OCI-LY3 (cell line): Measurements from ENCODE around the gene PTPRN.

Experiments
- H2AFZ ChIP-seq: fragments of 200-600, 300-600 bp; shearing (Covaris generic); 2 replicates; pipeline ENCODE4 v1.6.0; 2014; ENCODE audit warnings: antibody characterized with exemption, low read depth, low read length
- H3K27ac ChIP-seq: fragments of 200-600, 300-600 bp; sonication (generic); 2 replicates; pipeline ENCODE4 v1.5.1; 2014; ENCODE audit warnings: mild to moderate bottlenecking, low read length, moderate library complexity, mixed read lengths
- H3K27me3 ChIP-seq: fragments of 200-600, 300-600 bp; sonication (generic); 2 replicates; pipeline ENCODE4 v1.6.1; 2014; ENCODE audit warnings: low read depth, low read length, mixed read lengths
- H3K36me3 ChIP-seq: fragments of 200-600, 300-600 bp; sonication (generic); replicated peaks from 2 replicates; pipeline ENCODE3; 2014; ENCODE audit warnings: low read depth, low read length, mixed read lengths
- H3K4me1 ChIP-seq: fragments of 300-600, 200-600 bp; sonication (generic); 2 replicates; pipeline ENCODE4 v1.6.1; 2014; ENCODE audit warnings: low read length, mixed read lengths
- H3K4me2 ChIP-seq: fragments of 200-600, 300-600 bp; sonication (generic); 2 replicates; pipeline ENCODE4 v1.6.1; 2014; ENCODE audit warnings: low read length, mixed read lengths
- H3K4me3 ChIP-seq: fragments of 300-600, 200-600 bp; sonication (generic); 2 replicates; pipeline ENCODE4 v1.5.1; 2014; ENCODE audit warnings: antibody characterized with exemption, mild to moderate bottlenecking, low read length, moderate library complexity
- H3K79me2 ChIP-seq: fragments of 300-600, 200-600 bp; shearing (Covaris generic); 2 replicates; pipeline ENCODE4 v1.6.1; 2014; ENCODE audit warnings: mild to moderate bottlenecking, low read length, mixed read lengths
- H3K9ac ChIP-seq: fragments of 300-600, 200-600 bp; shearing (Covaris generic); 2 replicates; pipeline ENCODE4 v1.6.0; 2014; ENCODE audit warnings: mild to moderate bottlenecking, low read length, moderate library complexity
- H3K9me3 ChIP-seq: fragments of 200-600, 300-600 bp; shearing (Covaris generic); 2 replicates; pipeline ENCODE4 v1.6.1; 2014; ENCODE audit warnings: low read length, mixed read lengths; ENCODE audit not compliant: insufficient read depth
- H4K20me1 ChIP-seq: fragments of 200-600, 300-600 bp; sonication (generic); 2 replicates; pipeline ENCODE4 v1.6.1; 2016; ENCODE audit warnings: low read length, mixed read lengths; ENCODE audit not compliant: insufficient read depth
- EZH2phosphoT487 ChIP-seq: fragments of 200-600 bp; shearing (Covaris generic); IDR thresholded peaks from 2 replicates; pipeline ENCODE4 v1.6.1; 2018; ENCODE audit warnings: antibody characterized with exemption, mixed run types, low read depth
- TF ChIP-seq, protein P1 (sequence below): fragments of 200-600, 300-600 bp; sonication (generic); IDR thresholded peaks from 2 replicates; pipeline ENCODE4 v1.5.1; 2014; ENCODE audit warnings: antibody characterized with exemption, low read length, low read depth

Gene PTPRN

GRCh38 chr2:219296142-219296541, 13.1 kb downstream of the PTPRN start:
- no peak overlapping the region for H3K9ac ChIP-seq
- peaks cover 24% of the 10 kb centered on the region for H3K27me3 ChIP-seq
- no peak for TF ChIP-seq EZH2phosphoT487
- no peak overlapping the region for H3K4me2 ChIP-seq
- peaks cover 10% of the 10 kb centered on the region for H3K4me1 ChIP-seq
- no peaks in the 10 kb centered on the region for H3K36me3 ChIP-seq
- H3K27ac ChIP-seq = no peak overlapping the region
- H4K20me1 ChIP-seq = no peaks in the 10 kb centered on the region
- no peak overlapping the region for H3K4me3 ChIP-seq
- no peaks in the 10 kb centered on the region for H3K9me3 ChIP-seq
- no peaks in the 10 kb centered on the region for H3K79me2 ChIP-seq
- no peak overlapping the region for H2AFZ ChIP-seq

- TF ChIP-seq, protein P1, sequence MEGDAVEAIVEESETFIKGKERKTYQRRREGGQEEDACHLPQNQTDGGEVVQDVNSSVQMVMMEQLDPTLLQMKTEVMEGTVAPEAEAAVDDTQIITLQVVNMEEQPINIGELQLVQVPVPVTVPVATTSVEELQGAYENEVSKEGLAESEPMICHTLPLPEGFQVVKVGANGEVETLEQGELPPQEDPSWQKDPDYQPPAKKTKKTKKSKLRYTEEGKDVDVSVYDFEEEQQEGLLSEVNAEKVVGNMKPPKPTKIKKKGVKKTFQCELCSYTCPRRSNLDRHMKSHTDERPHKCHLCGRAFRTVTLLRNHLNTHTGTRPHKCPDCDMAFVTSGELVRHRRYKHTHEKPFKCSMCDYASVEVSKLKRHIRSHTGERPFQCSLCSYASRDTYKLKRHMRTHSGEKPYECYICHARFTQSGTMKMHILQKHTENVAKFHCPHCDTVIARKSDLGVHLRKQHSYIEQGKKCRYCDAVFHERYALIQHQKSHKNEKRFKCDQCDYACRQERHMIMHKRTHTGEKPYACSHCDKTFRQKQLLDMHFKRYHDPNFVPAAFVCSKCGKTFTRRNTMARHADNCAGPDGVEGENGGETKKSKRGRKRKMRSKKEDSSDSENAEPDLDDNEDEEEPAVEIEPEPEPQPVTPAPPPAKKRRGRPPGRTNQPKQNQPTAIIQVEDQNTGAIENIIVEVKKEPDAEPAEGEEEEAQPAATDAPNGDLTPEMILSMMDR = peak; percentile 82
- TF ChIP-seq EZH2phosphoT487 = no peak
- Histone ChIP-seq H3K4me2 (peak overlapping the region; percentile 92), H3K4me1 (peaks cover 10% of the 10 kb centered on the region), H3K79me2 (no peaks in the 10 kb centered on the region), H4K20me1 (no peaks in the 10 kb centered on the region), H3K4me3 (peak overlapping the region; percentile 88), H3K9ac (peak overlapping the region; percentile 74), H3K9me3 (no peaks in the 10 kb centered on the region), H3K27me3 (peaks cover 9% of the 10 kb centered on the region; the same call in 1 of the 2 replicates), H3K36me3 (no peaks in the 10 kb centered on the region), H3K27ac (no peak overlapping the region), H2AFZ (peak overlapping the region; percentile 98)
Observed at GRCh38 chr2:219294356-219295351, 14.5 kb downstream of the PTPRN start.

- Histone ChIP-seq H3K4me1 (peaks cover 6% of the 10 kb centered on the region), H3K27me3 (0 out of 2 replicates have a peak, but pooled peaks cover 4% of the 10 kb centered on the region), H4K20me1 (no peaks in the 10 kb centered on the region), H2AFZ (no peak overlapping the region), H3K27ac (no peak overlapping the region), H3K79me2 (no peaks in the 10 kb centered on the region), H3K9me3 (no peaks in the 10 kb centered on the region), H3K36me3 (no peaks in the 10 kb centered on the region), H3K4me2 (peak overlapping the region; percentile 91), H3K4me3 (peak overlapping the region; percentile 88), H3K9ac (no peak overlapping the region)
- TF ChIP-seq EZH2phosphoT487 = no peak
- TF ChIP-seq, protein P1 = no peak
Observed at GRCh38 chr2:219293736-219294231, 15.4 kb downstream of the PTPRN start.

GRCh38 chr2:219292616-219293015, 16.6 kb downstream of the PTPRN start:
- H3K27ac ChIP-seq = no peak overlapping the region

More at GRCh38 chr2:219292616-219293015, 16.6 kb downstream of the PTPRN start:
- Histone ChIP-seq H3K9ac (no peak overlapping the region), H3K36me3 (no peaks in the 10 kb centered on the region), H4K20me1 (no peaks in the 10 kb centered on the region), H3K4me1 (peaks cover 6% of the 10 kb centered on the region; the same call in 1 of the 2 replicates), H3K4me2 (no peak overlapping the region), H3K27me3 (0 out of 2 replicates have a peak, but pooled peaks cover 4% of the 10 kb centered on the region), H3K79me2 (no peaks in the 10 kb centered on the region), H3K9me3 (no peaks in the 10 kb centered on the region), H3K4me3 (no peak overlapping the region), H2AFZ (no peak overlapping the region)
- TF ChIP-seq EZH2phosphoT487 = no peak
- TF ChIP-seq, protein P1 = no peak
